ENCODE data around the gene GSTM1.
"Not testable (repeated sequence)": the region's sequence is repeated elsewhere in the genome, so short reads cannot be mapped to it uniquely, and the experiment has no call there.

GSTM1 gene

DNA sequence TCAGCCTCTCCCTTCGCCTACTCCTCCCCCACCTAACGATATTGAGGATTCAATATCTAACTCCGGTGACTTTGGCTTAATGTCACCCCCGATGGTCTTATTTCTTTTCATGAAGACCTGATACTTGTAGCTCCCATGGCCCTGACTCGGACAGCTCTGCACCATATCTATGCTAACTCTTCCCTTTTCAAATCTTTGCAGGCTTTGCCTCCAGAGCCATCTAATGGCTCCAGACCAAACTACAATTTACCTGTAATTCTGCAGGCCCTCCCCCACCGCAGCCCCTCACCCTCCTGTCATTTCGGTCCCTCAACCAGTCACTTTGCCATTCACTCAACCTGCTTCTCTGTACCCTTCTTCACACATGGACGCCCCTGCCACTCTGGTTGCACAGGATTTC is 16.6 kb downstream of the GSTM1 start:
- DNase-seq, result no peak

DNA sequence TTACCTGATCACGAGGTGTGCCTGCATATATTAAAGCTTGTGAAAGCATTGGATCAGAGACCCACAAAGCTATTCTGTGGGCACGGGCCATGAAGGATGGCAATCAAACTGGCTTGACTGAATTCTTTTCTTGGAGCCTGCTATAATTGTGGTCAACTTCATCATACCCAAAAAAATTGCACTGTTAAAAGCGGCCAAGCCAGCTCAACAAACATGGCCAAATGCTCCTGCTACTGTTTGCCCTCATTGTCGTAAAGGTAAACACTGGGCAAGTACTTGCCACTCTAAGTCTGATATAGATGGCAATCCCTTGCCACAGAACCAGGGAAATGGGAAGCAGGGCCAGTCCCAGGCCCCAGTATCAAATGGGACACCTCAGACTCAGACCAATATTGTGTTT is 17.8 kb downstream of the GSTM1 start:
- no peak for DNase-seq

DNA sequence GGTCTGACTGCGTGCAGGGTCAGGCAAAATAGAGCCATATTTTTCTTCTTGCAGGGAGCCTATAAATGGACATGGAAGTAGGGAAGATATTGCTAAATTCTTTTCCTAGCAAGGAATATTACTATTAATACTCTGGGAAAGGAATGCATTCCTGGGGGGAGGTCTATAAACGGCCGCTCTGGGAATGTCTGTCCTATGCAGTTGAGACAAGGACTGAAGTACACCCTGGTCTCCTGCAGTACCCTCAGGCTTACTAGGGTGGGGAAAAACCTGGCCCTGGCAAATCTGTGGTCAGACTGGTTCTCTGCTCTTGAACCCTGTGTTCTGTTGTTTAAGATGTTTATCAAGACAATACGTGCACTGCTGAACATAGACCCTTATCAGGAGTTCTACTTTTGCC is 21.3 kb downstream of the GSTM1 start:
- DNase-seq, result not testable (repeated sequence)

DNA sequence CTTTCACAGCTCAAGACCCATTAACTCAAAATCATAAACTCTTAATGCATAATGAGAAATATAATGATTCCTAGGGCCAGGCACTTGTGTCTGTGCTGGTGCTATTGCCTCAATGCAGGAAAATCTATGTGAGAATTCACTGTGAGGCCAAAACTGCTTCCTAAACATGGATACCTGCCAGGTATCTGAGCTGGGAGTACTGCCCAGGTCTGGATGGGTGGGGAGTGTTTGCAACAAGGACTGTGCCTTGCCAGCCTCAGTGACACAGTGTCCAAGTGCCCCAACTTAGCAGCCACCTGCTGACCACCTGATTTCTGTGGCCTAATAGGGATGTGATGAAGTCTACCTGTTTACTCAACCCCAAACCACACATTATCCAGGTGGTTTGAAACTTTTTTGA is 22.2 kb downstream of the GSTM1 start:
- DNase-seq, result not testable (repeated sequence)

DNA sequence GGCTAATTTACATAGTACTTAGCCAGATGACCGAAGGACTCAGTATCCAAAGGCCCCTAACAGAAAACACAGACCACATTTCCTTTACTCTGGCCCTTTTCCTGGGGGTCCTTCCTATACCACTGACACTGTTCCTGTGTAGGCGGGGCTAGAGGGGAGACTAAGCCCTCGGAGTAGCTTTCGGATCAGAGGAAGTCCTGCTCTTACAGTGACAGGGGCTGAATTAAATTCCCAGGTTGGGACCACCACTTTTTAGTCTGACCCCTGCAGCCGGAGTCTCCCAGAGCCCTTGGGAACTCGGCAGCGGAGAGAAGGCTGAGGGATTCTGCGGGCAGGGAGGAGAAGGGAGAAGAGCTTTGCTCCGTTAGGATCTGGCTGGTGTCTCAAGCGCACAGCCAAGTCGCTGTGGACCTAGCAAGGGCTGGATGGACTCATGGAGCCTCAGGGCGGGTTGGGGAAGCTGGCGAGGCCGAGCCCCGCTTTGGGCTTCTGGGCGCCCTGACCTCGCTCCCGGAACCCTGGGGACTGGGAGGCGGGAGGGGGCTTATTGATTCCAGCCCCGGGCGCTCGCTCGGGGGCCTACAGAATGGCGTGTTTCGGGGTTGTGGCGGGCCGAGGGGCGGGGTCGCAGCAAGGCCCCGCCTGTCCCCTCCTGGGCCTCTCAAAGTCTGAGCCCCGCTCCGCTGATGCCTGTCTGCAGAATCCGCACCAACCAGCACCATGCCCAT is 24.1 kb downstream of the GSTM1 start, which contains the start of gene GSTM5:
GSTM5 (plus strand) TSS at position 659 of the 728 bp plus-strand sequence; CDS start at position 721, 62 bp downstream.
- not testable (repeated sequence) for DNase-seq

DNA sequence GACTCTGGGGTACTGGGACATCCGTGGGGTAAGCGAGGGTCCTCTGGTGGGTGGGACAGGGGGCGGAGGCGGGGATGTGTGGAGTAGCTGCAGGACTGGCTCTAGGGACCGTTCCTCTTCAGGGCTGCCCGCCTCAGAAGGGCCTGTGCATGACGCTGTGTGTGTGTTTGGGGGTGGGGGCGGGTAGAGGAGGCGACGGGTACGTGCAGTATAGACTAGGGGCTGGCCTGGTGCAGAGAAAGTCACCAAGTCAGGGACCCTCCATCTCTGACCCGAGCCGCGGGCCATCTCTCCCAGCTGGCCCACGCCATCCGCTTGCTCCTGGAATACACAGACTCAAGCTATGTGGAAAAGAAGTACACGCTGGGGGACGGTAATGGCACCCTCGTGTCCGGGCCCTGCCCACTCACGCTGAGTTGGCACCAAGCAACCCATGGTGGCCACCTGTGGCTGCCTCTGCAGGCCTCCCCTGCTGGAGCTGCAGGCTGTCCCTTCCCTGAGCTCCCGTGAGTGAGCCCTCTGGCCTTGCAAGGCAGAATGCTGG is 24.8 kb downstream of the GSTM1 start:
- no peak for DNase-seq

DNA sequence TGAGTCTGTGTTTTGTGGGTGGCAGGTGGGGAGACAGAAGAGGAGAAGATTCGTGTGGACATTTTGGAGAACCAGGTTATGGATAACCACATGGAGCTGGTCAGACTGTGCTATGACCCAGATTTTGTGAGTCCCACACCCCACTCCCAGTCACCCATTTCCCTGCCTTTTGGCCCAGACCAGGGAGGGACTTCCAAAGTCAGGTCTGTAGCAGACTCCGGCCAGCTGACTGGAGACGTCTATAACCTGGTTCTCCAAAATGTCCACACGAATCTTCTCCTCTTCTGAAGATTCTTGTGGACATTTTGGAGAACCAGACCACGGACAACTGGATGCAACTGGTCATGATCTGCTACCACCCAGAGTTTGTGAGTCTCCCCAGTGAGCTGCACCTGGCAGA is 26.0 kb downstream of the GSTM1 start:
- no peak for DNase-seq

DNA sequence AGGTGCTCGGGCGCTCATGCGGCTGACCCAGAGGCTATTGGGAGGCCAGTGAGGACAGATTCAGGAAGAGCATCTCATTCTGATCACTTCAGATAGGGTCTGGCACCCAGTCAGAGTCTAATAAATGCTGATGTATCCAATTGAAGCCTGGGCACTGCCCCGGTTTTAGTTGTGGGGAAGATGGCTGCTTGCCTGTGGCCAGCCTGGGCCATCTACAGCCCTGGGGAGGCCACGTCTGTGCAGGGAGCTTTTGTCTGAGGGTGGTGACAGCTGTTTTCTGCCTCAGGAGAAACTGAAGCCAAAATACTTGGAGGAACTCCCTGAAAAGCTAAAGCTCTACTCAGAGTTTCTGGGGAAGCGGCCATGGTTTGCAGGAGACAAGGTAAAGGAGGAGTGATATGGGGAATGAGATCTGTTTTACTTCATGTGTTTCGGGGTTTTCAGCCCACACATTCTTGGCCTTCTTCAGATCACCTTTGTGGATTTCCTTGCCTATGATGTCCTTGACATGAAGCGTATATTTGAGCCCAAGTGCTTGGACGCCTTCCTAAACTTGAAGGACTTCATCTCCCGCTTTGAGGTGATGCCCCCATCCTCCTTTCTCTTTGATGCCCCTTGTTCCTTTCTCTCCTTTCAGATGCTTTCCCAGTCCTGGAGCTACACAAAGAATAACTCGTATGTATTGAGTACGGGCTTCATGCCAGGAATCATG is 27.2 kb downstream of the GSTM1 start:
- DNase-seq, result no peak

DNA sequence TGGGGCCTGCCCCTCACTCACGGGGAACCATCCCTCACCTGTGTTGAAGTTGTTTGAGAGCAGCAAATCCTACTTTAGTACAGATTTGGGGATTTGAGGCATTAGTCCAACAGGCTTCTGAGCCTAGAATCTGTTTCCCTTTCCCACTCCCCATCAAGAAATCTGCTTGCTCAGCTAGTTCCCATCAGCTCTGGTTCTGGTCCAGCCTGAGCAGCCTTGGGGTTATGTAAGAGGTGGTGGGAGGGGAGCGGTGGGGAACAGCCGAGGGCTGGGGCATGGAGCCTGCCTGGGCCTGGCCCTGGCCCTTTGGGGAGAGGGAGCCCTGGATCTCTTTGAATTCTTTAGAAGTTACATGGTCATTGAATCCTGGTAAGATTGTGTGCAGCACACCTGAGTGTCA is 28.5 kb downstream of the GSTM1 start:
- no peak for DNase-seq

DNA sequence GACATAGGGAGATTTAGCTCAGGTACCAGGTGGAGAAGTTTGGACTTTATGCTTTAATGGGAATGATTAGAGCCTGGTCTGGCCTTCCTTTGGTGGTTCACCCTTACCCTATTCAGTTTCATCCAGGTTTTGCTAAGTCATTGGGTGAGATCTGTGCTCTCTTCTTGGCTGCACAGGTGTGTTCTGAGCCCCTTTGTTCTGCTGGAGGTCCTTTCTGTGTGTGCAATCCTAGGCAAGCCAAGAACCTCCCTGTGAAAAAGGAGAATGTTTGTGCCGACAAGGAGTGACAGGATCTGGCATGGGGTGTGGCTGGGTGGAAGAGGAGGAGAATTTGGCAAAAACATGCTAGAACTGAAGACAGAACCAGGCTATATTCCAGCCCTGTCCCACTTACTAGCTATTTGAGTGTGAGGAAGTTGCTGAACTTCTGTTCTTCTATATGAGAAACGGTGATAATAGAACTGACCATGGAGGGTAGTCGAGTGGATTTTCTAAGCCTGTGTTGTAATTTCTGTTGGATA is 29.0 kb downstream of the GSTM1 start:
- no peak for DNase-seq

DNA sequence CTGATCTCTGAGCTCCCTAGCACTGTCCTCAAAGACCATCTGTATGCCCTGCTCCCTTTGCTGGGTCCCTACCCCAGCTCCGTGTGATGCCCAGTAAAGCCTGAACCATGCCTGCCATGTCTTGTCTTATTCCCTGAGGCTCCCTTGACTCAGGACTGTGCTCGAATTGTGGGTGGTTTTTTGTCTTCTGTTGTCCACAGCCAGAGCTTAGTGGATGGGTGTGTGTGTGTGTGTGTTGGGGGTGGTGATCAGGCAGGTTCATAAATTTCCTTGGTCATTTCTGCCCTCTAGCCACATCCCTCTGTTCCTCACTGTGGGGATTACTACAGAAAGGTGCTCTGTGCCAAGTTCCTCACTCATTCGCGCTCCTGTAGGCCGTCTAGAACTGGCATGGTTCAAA is 30.1 kb downstream of the GSTM1 start:
- no peak for DNase-seq

DNA sequence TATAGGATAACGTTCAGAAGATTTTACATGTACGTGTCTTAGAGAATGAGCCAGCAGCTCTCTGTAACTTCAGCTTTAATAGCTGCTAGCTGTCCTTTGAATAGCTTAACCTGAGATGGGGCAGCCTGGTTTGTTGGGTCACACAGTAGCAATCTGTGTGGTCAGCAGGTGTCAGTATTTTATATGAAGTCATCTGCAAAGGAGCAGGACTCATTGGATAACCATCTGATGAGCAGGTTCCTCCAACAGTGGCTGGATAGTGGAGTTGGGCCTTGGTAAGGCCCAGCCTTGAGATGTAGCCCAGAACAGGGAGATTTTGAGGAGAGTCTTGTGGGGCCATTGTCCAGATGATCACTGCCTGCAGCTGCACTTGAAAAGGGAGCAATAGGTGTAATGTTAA is 30.9 kb downstream of the GSTM1 start:
- no peak for DNase-seq

DNA sequence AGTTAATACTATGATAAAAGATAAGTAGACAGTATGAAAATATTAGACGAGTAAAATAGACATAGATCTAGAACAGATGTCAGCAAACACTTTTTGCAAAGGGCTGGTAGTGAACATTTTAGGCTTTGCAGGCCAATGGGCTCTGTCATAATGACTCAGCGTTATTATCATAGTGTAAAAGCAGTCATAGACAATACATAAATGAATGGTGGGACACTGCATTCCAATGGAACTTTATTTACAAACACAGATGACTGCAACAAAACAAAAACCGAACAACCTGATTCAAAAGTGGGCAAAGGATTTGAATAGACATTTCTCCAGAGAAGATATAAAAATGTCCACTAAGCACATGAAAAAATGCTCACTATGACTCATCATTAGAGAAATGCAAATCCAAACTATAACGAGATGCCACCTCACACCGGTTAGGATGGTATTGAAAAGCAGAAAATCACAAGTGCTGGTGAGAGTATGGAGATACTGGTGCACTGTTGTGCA is 31.8 kb downstream of the GSTM1 start:
- no peak for DNase-seq

DNA sequence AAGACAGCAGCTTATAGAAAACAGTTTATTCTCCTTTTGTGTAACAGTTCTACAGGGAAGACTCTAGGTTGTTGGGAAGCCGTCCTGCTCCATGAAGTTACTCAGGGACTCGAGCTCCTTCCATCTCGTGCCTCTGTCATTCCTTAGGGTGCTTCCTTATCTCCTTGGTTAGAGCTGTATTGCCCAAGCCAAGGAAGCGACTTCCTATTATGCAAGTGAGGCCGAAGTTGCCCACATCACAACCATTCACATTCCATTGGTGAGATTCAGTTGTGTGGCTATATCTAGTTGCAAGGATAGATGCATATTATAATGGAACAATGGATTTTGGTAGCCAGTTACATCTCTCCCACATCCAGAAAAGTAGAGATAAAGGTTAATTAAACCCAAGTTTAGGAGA is 33.4 kb downstream of the GSTM1 start:
- no peak for DNase-seq

DNA sequence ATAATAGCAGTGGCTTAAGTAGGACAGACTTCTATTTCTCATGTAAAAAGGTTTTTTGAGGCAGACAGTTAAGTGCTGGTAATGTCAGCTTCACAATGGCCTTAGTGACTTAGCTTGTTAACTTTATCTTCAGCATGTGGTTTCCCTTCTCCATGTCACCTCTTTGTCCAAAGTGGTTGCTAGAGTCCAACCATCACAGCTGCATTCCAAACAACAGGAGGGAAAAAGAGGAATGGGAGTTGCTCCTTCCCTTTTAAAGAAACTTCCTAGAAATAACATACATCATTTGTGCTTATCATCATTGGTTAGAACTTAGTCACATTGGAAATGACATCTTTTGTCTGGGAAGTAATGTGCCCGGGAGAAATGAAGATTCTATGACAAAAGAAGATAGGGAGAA is 34.4 kb downstream of the GSTM1 start:
- no peak for DNase-seq

DNA sequence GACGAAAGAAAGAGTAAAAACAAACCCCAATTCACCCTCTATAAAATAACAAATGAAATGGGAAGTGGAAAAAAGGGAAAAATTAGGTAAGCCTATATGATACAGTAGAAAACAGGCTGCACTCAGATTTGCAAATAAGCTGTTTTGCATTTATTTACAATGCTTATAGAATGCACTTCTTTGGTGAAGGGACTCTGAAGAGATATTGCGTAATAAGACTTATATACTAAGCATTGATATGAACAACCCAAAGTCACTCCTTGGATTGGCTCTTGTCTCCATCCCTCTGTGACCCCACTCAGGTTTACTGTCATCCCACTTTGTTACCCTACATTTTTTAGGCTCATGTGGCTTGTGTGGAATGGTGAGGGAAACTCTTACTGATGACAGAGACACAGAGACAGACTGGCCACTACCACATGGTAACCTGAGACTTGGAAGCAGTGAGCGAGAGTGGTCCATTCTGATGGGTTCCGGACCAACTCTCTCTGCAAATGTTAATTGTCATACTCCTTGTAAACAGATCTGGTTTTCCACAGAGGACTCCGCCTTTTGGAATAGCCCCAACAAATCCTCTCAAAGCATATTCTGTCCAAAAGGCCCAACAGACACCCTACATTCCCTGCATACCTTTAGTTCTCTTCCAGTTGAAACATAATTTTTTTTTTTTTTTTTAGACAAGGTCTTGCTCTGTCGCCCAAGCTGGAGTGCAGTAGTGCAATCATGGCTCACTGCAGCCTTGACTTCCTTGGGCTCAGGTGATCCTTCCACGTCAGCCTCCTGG is 35.5 kb downstream of the GSTM1 start:
- no peak for DNase-seq

DNA sequence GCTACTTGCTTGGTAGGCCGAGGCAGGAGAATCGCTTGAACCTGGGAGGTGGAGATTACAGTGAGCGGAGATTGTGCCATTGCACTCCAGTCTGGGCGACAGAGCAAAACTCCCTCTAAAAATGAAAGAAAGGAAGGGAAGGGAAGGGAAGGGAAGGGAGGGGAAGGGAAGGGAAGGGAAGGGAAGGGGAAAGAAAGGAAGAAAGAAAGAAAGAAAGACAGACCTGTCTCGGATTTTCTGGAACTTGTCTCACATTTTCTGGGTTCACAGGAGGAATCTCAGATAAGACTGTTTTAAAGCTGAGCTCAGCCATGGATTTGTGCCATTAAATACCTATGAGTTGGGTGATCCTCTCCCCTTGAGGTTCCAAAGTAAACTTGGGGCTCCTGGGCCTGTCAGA is 37.3 kb downstream of the GSTM1 start:
- DNase-seq, result no peak

DNA sequence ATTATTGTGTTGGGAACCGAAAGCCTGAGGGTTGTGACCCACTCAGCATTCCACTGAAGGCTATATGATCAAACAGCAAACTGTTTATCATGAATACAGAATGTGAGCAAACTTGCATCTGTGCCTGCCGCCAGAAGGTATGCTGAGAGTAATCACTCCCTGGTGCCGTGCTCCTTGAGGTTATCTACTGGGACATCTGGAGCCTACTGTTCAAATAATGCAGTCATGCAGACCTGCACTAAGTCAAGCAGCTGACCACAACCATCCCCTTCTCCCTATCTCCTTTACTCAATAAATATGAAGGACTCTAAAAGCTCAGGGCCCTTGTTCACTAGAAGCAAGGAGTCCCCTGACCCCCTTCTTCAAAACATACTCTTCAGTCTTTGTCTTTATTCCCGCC is 37.9 kb downstream of the GSTM1 start:
- DNase-seq, result no peak

DNA sequence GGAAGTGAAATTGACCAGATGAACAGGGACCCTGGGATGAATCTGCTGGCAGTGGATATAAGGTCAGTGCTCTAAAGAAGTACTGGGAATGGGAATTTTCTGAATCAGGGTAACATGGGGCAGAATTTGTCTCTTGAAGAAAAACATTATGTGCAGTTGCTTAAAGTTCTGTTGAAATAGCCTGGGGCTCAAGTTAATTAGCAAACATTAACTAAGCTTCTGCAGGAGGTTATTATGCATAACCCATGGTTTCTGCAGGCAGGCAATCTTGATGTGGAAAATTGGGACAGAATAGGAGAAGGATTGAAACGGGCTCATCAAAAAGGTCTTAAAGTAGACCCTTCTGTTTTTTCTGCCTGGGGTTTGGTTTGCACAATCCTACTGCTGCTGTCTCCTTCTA is 38.4 kb downstream of the GSTM1 start:
- DNase-seq, result no peak

DNA sequence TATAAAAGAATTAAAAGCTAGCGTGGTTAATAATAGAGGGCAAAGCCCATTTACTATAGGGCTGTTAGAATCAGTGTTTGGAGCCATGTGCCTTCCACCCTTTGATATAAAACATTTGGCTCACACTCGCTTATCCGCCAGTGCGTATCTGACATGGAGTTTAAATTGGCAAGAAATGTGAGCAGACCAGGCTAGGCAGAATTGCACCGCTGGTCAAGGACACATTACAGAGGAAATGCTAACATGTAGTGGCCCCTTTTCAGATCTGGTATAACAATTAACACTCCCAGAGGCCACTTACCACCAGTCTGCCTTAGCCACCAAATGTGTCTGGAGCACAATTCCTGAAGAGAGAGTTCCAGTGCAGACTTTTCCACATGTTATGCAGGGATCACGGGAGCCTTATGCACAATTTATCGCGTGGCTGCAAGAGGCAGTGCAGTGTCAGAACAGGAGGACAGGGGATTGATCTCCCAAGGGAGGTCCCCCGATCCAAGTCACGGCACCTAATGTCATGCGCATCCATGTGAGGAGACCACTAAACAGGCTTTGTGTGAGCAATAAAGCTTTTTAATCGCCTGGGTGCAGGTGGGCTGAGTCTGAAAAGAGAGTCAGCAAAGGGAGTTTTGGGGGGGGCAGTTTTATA is 39.2 kb downstream of the GSTM1 start:
- no peak for DNase-seq

DNA sequence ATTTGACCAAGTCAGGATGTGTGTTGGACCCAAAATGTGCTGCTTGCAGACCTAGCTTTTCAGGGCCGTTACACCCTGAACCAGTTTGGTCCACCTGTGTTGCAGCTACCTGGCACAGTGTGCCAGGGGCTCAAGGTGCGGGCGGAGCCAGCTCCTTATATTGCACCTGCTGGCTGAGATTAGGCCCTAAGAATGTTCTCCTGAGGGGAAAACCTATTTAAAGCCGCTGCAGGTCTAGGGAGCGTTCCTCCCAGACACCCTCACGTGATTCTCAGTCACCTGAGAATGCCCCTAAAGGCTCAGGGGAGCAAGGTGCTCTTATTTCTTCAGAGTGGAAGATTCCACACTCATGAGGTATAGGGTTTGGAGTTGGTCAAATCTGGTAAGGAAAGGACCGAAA is 41.3 kb downstream of the GSTM1 start:
- DNase-seq, result no peak

DNA sequence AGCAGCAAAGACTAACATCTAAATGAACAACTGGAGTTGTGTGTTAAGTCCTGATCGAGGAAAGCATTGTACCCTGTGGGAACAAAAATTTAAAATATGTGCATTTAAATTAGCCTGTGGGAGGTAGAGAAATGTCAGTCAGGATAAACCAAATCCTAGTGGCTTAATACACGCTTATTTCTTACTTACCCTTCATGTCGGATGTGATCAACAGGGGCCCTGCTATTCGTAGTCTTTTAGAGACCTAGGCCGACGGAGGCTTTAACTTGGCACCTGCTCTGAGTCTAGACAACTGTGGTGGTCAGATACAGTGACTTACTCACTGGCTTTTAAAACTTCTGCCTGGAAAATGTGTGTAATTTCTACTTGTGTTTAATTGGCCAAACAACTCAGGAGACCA is 43.0 kb downstream of the GSTM1 start:
- no peak for DNase-seq
